Mesenchymal stem cell (in vitro differentiated cells and primary cell): Measurements from ENCODE around the gene INSYN1.
"Not testable (repeated sequence)": the region's sequence is repeated elsewhere in the genome, so short reads cannot be mapped to it uniquely, and the experiment has no call there.

Experiments used
- DNase-seq: peaks from one replicate; pipeline ENCODE4 v3.0.0-alpha.2; 2013
- H2AFZ ChIP-seq: one replicate; pipeline ENCODE4 v1.6.1; 2013; ENCODE audit warnings: low read depth, mild to moderate bottlenecking, control low read depth, inconsistent platforms, low read length, moderate library complexity
- H2AK5ac ChIP-seq: 2 replicates; pipeline ENCODE4 v1.6.1; 2013; ENCODE audit warnings: low read length, moderate library complexity, mild to moderate bottlenecking, inconsistent platforms; ENCODE audit not compliant: severe bottlenecking
- H2BK120ac ChIP-seq: one replicate; pipeline ENCODE4 v1.6.1; 2013; ENCODE audit warnings: low read depth, mild to moderate bottlenecking, inconsistent platforms, low read length, moderate library complexity
- H2BK12ac ChIP-seq, 2 experiments: one replicate each; pipeline ENCODE4 v1.6.1; 2013; ENCODE audit warnings: inconsistent platforms in 2 of 2, low read length in 2 of 2, mild to moderate bottlenecking in 2 of 2, moderate library complexity in 2 of 2, control low read depth in 1 of 2
- H2BK15ac ChIP-seq: one replicate; pipeline ENCODE4 v1.6.1; 2013; ENCODE audit warnings: mild to moderate bottlenecking, low read depth, inconsistent platforms; ENCODE audit not compliant: poor library complexity, severe bottlenecking
- H2BK5ac ChIP-seq: 2 replicates; pipeline ENCODE4 v1.6.1; 2013; ENCODE audit warnings: low read depth, mild to moderate bottlenecking, low read length, control low read depth, inconsistent platforms; ENCODE audit not compliant: poor library complexity, severe bottlenecking
- H3K14ac ChIP-seq, 2 experiments: one replicate each; pipeline ENCODE4 v1.6.1; 2013; ENCODE audit warnings: inconsistent platforms in 2 of 2, low read length in 2 of 2, control low read depth in 1 of 2, mild to moderate bottlenecking in 1 of 2, moderate library complexity in 1 of 2
- H3K18ac ChIP-seq, 2 experiments: one replicate each; pipeline ENCODE4 v1.6.1; 2013; ENCODE audit warnings: inconsistent platforms in 2 of 2, low read length in 2 of 2, control low read depth in 1 of 2, low read depth in 1 of 2, mild to moderate bottlenecking in 1 of 2
- H3K23ac ChIP-seq, 2 experiments: one replicate each; pipeline ENCODE4 v1.6.1; 2013; ENCODE audit warnings: inconsistent platforms in 2 of 2, low read length in 2 of 2, mild to moderate bottlenecking in 2 of 2, moderate library complexity in 2 of 2, control low read depth in 1 of 2
- H3K27ac ChIP-seq: 2 replicates; pipeline ENCODE4 v1.5.1; 2013; ENCODE audit warnings: mild to moderate bottlenecking, moderate library complexity, low read length, control low read depth, inconsistent platforms; ENCODE audit not compliant: poor library complexity, severe bottlenecking
- H3K27me3 ChIP-seq, 2 experiments: 2 replicates each; pipeline versions ENCODE4 v1.6.1 to v1.7.0; 2013; ENCODE audit warnings: low read length in 2 of 2, mild to moderate bottlenecking in 2 of 2, moderate library complexity in 2 of 2, control low read depth in 1 of 2, inconsistent platforms in 1 of 2; ENCODE audit not compliant: control insufficient read depth in 1 of 2, insufficient read depth in 1 of 2
- H3K36me3 ChIP-seq, 2 experiments: 2 replicates each; pipeline versions ENCODE4 v1.6.1 to v1.7.0; 2013; ENCODE audit warnings: low read length in 2 of 2, control low read depth in 1 of 2, inconsistent platforms in 1 of 2, low read depth in 1 of 2, mild to moderate bottlenecking in 1 of 2; ENCODE audit not compliant: insufficient read depth in 2 of 2, control insufficient read depth in 1 of 2
- H3K4ac ChIP-seq, 2 experiments: one replicate each; pipeline ENCODE4 v1.6.1; 2013; ENCODE audit warnings: inconsistent platforms in 2 of 2, low read length in 2 of 2, mild to moderate bottlenecking in 2 of 2, moderate library complexity in 2 of 2, control low read depth in 1 of 2, low read depth in 1 of 2
- H3K4me1 ChIP-seq: 2 replicates; pipeline ENCODE4 v1.6.1; 2013; ENCODE audit warnings: low read depth, low read length, control low read depth; ENCODE audit not compliant: control insufficient read depth, insufficient read depth
- H3K4me2 ChIP-seq: 2 replicates; pipeline ENCODE4 v1.6.1; 2013; ENCODE audit warnings: low read length, mild to moderate bottlenecking, inconsistent platforms; ENCODE audit not compliant: poor library complexity, severe bottlenecking
- H3K4me3 ChIP-seq, 2 experiments: 2 replicates each; pipeline versions ENCODE4 v1.5.1 to v1.7.0; 2013; ENCODE audit warnings: low read length in 2 of 2, mild to moderate bottlenecking in 2 of 2, control low read depth in 1 of 2, low read depth in 1 of 2; ENCODE audit not compliant: insufficient read depth in 1 of 2
- H3K79me1 ChIP-seq: replicated peaks from 2 replicates; pipeline ENCODE4 v1.6.1; 2013; ENCODE audit warnings: mild to moderate bottlenecking, control low read depth, low read length, inconsistent platforms; ENCODE audit not compliant: poor library complexity, severe bottlenecking
- H3K9ac ChIP-seq: 2 replicates; pipeline ENCODE4 v1.7.0; 2013; ENCODE audit warnings: mild to moderate bottlenecking, low read length, moderate library complexity
- H3K9me3 ChIP-seq: 2 replicates; pipeline ENCODE4 v1.7.0; 2013; ENCODE audit warnings: mild to moderate bottlenecking, low read length; ENCODE audit not compliant: control insufficient read depth
- H4K8ac ChIP-seq: one replicate; pipeline ENCODE4 v1.6.1; 2013; ENCODE audit warnings: inconsistent platforms, mild to moderate bottlenecking, low read length, moderate library complexity
- H4K91ac ChIP-seq: one replicate; pipeline ENCODE4 v1.6.1; 2013; ENCODE audit warnings: mild to moderate bottlenecking, low read length, inconsistent platforms
- WGBS: methylation state at CpG from one replicate; pipeline ENCODE4 v1.1.7; 2013; ENCODE audit warnings: mixed read lengths; 5-methylcytosine and 5-hydroxymethylcytosine counted together

Gene INSYN1

GRCh38 chr15:73740152-73741048 lies 12.8 kb downstream of the INSYN1 start:
- Histone ChIP-seq H3K36me3 (no peaks in the 10 kb centered on the region), H3K4me1 (peaks cover 3% of the 10 kb centered on the region), H2AFZ (no peak overlapping the region), H2BK5ac (no peak overlapping the region), H3K9ac (no peak overlapping the region), H3K4me3 (no peak overlapping the region), H3K27ac (no peak overlapping the region), H2BK12ac (no peak overlapping the region), H3K9me3 (no peaks in the 10 kb centered on the region), H4K8ac (no peak overlapping the region), H3K4ac (no peak overlapping the region), H4K91ac (no peak overlapping the region), H3K79me1 (no peaks in the 10 kb centered on the region), H3K23ac (no peak overlapping the region), H2BK15ac (no peak overlapping the region), H2AK5ac (no peak overlapping the region), H3K14ac (peak overlapping the region in 1 of 2 experiments; percentile 89), H2BK120ac (no peak overlapping the region), H3K27me3 (peaks cover 16 to 30% of the 10 kb centered on the region in 2 experiments), H3K4me2 (no peak overlapping the region), H3K18ac (no peak overlapping the region)
- no peak for DNase-seq
- 91% methylated on average over 25 of the region's 25 CpGs for WGBS

GRCh38 chr15:73737535-73737934 lies 15.6 kb downstream of the INSYN1 start:
- no peak overlapping the region for H4K91ac ChIP-seq
- 53% methylated on average over 7 of the region's 7 CpGs for WGBS
- no peaks in the 10 kb centered on the region for H3K9me3 ChIP-seq
- no peak overlapping the region for H3K27ac ChIP-seq
- no peak overlapping the region for H3K4me3 ChIP-seq
- H2AFZ ChIP-seq: no peak overlapping the region
- no peak overlapping the region for H3K14ac ChIP-seq
- no peaks in the 10 kb centered on the region for H3K36me3 ChIP-seq
- no peak overlapping the region for H3K4me2 ChIP-seq
- no peak overlapping the region for H2BK15ac ChIP-seq
- no peak overlapping the region for H2BK120ac ChIP-seq
- no peak overlapping the region for H2AK5ac ChIP-seq
- no peak for DNase-seq
- H3K18ac ChIP-seq: no peak overlapping the region
- no peak overlapping the region for H2BK12ac ChIP-seq
- H3K9ac ChIP-seq: no peak overlapping the region
- H3K79me1 ChIP-seq: no peaks in the 10 kb centered on the region
- no peaks in the 10 kb centered on the region for H3K4me1 ChIP-seq
- no peak overlapping the region for H3K23ac ChIP-seq
- no peak overlapping the region for H2BK5ac ChIP-seq
- peaks cover 33 to 35% of the 10 kb centered on the region in 2 experiments for H3K27me3 ChIP-seq
- no peak overlapping the region for H3K4ac ChIP-seq
- no peak overlapping the region for H4K8ac ChIP-seq

- H3K27ac ChIP-seq: no peak overlapping the region
- no peak overlapping the region for H3K18ac ChIP-seq
- no peak overlapping the region for H3K23ac ChIP-seq
- H3K9me3 ChIP-seq: no peaks in the 10 kb centered on the region
- no peak overlapping the region for H2BK5ac ChIP-seq
- 81% methylated on average over 3 of the region's 3 CpGs for WGBS
- H3K27me3 ChIP-seq: peaks cover 32 to 36% of the 10 kb centered on the region in 2 experiments
- no peaks in the 10 kb centered on the region for H3K79me1 ChIP-seq
- H2BK120ac ChIP-seq: no peak overlapping the region
- no peak overlapping the region for H2BK15ac ChIP-seq
- H3K36me3 ChIP-seq: no peaks in the 10 kb centered on the region
- no peaks in the 10 kb centered on the region for H3K4me1 ChIP-seq
- no peak overlapping the region for H3K4me2 ChIP-seq
- no peak overlapping the region for H2AFZ ChIP-seq
- no peak overlapping the region for H3K4ac ChIP-seq
- H3K9ac ChIP-seq: no peak overlapping the region
- H4K91ac ChIP-seq: no peak overlapping the region
- no peak for DNase-seq
- no peak overlapping the region for H2BK12ac ChIP-seq
- no peak overlapping the region for H3K4me3 ChIP-seq
- H2AK5ac ChIP-seq: no peak overlapping the region
- no peak overlapping the region for H3K14ac ChIP-seq
- no peak overlapping the region for H4K8ac ChIP-seq
Observed at GRCh38 chr15:73732930-73733329, 20.2 kb downstream of the INSYN1 start.

GRCh38 chr15:73732051-73732450 lies 21.1 kb downstream of the INSYN1 start:
- not testable (repeated sequence) for DNase-seq, H3K23ac ChIP-seq, H2BK120ac ChIP-seq, H3K4me1 ChIP-seq, H3K79me1 ChIP-seq, H2BK5ac ChIP-seq, H3K4me3 ChIP-seq, H4K91ac ChIP-seq, H3K4me2 ChIP-seq, H3K14ac ChIP-seq, H3K9ac ChIP-seq, H3K36me3 ChIP-seq, H2AFZ ChIP-seq, H3K9me3 ChIP-seq, H3K4ac ChIP-seq, H2BK15ac ChIP-seq, H2BK12ac ChIP-seq, H3K18ac ChIP-seq, H2AK5ac ChIP-seq, H3K27ac ChIP-seq, H4K8ac ChIP-seq
- peaks cover 29 to 31% of the 10 kb centered on the region in 2 experiments for H3K27me3 ChIP-seq
- whole genome bisulfite sequencing: 95% methylated on average over 18 of the region's 29 CpGs
